ENCODE measurements around the gene HMGN3.

- TF ChIP-seq CTCF (IDR thresholded peaks at IDR 0.05) (no peak), POLR2A (IDR thresholded peaks at IDR 0.05) (no peak)
Observed at GRCh38 chr6:79231666-79232065, 2.8 kb downstream of the HMGN3 start.

Measured in uterus (tissue), 2 donors.